Activated CD8-positive, alpha-beta T cell treated with anti-CD3 and anti-CD28 coated beads for 36 hours (primary cell): ENCODE results near the gene CDC42EP4. TPM values are rescaled to one million over a fixed set of nuclear protein-coding genes. Genes with fewer than 3 reads are reported as not detected.

Experiments used
- ATAC-seq: fragments of 200-7000 bp; cut with Tn5 transposase; one replicate; pipeline ENCODE4 v1.10.0; 2021; ENCODE audit warnings: mild to moderate bottlenecking, moderate library complexity
- CTCF ChIA-PET: fragments of 350-600 bp; sonication (Branson Sonifier 250); formaldehyde crosslinking; loops from one replicate; lab custom pipeline; 2021; ENCODE audit warnings: antibody characterized with exemption; lab: Charles Lee
- POLR2A ChIA-PET: fragments of 350-600 bp; sonication (Branson Sonifier 250); formaldehyde crosslinking; loops from one replicate; lab custom pipeline; 2021; ENCODE audit warnings: antibody characterized with exemption; lab: Charles Lee
- DNase-seq: peaks from one replicate; pipeline ENCODE4 v3.0.0-alpha.2; 2020
- H3K27ac Mint-ChIP-seq: one replicate; pipeline ENCODE4 v1.8.0; 2021; ENCODE audit warnings: mild to moderate bottlenecking, mixed read lengths
- H3K27me3 Mint-ChIP-seq: one replicate; pipeline ENCODE4 v1.8.0; 2021; ENCODE audit warnings: mixed read lengths
- H3K36me3 Mint-ChIP-seq: one replicate; pipeline ENCODE4 v1.8.0; 2021; ENCODE audit warnings: low read depth, mixed read lengths
- H3K4me1 Mint-ChIP-seq: one replicate; pipeline ENCODE4 v1.8.0; 2021; ENCODE audit warnings: low read depth, mixed read lengths
- H3K4me3 Mint-ChIP-seq: one replicate; pipeline ENCODE4 v1.8.0; 2021; ENCODE audit warnings: mild to moderate bottlenecking, moderate library complexity, mixed read lengths
- H3K9me3 Mint-ChIP-seq: one replicate; pipeline ENCODE4 v1.8.0; 2021; ENCODE audit warnings: mixed read lengths
- CTCF ChIP-seq: fragments of 200-600 bp; IDR thresholded peaks from one replicate; pipeline ENCODE4 v1.8.0; 2022; ENCODE audit warnings: antibody characterized with exemption, mild to moderate bottlenecking
- intact Hi-C: fragments of 100-400 bp; cut with micrococcal nuclease; formaldehyde crosslinking; loops from one replicate; pipeline ENCODE4 v1.10.0; 2022
- total RNA-seq, 2 experiments: library from RNA; stranded (reverse); gene quantifications; one replicate each; pipeline ENCODE4 v1.2.3, GENCODE V29; 2021

CDC42EP4 gene
- total RNA-seq, 2 experiments from 2014 or later = 0.72 to 1.1 TPM

GRCh38 chr17:73343168-73343634, 31.4 kb upstream of the CDC42EP4 start:
- Mint-ChIP-seq H3K4me3 (no peak overlapping the region), H3K9me3 (no peaks in the 10 kb centered on the region), H3K4me1 (no peaks in the 10 kb centered on the region), H3K36me3 (no peaks in the 10 kb centered on the region), H3K27me3 (no peaks in the 10 kb centered on the region), H3K27ac (no peak overlapping the region)
- no peak for TF ChIP-seq CTCF
- DNase-seq (no peak), ATAC-seq (no peak)
- intact Hi-C loops = no loop called here
- ChIA-PET POLR2A (no interaction called here), CTCF (interaction anchor here (1.6 to 1.7 kb wide), 2 partner anchors 27 to 31 kb away, joined by 5 to 6 read pairs; partner anchors contain the start of gene CDC42EP4)

GRCh38 chr17:73342541-73343167, 30.9 kb upstream of the CDC42EP4 start:
- H3K4me3 Mint-ChIP-seq = no peak overlapping the region
- DNase-seq = no peak

GRCh38 chr17:73342050-73342522, 30.3 kb upstream of the CDC42EP4 start:
- ChIA-PET CTCF (interaction anchor here (1.6 to 1.7 kb wide), 2 partner anchors 28 to 30 kb away, joined by 5 to 6 read pairs; partner anchors contain the start of gene CDC42EP4), POLR2A (interaction anchor here (1.2 kb wide), 1 partner anchor 28 kb away, joined by 4 read pairs; no protein-coding TSS in a partner anchor)
- DNase-seq (no peak), ATAC-seq (no peak)
- intact Hi-C loops = no loop called here
- no peaks in the 10 kb centered on the region for H3K4me1 Mint-ChIP-seq
- no peaks in the 10 kb centered on the region for H3K27me3 Mint-ChIP-seq
- no peaks in the 10 kb centered on the region for H3K36me3 Mint-ChIP-seq
- no peak overlapping the region for H3K4me3 Mint-ChIP-seq
- no peaks in the 10 kb centered on the region for H3K9me3 Mint-ChIP-seq
- H3K27ac Mint-ChIP-seq = no peak overlapping the region
- TF ChIP-seq CTCF = no peak

More at GRCh38 chr17:73342541-73343167, 30.9 kb upstream of the CDC42EP4 start:
- Mint-ChIP-seq H3K36me3 (no peaks in the 10 kb centered on the region), H3K27me3 (no peaks in the 10 kb centered on the region), H3K9me3 (no peaks in the 10 kb centered on the region), H3K27ac (no peak overlapping the region), H3K4me1 (no peaks in the 10 kb centered on the region)
- intact Hi-C loops = no loop called here
- CTCF ChIA-PET = interaction anchor here (1.6 to 1.7 kb wide), 2 partner anchors 27 to 30 kb away, joined by 5 to 6 read pairs; partner anchors contain the start of gene CDC42EP4
- POLR2A ChIA-PET = no interaction called here
- no peak for ATAC-seq
- TF ChIP-seq CTCF = no peak

- Mint-ChIP-seq H3K4me1 (no peaks in the 10 kb centered on the region), H3K4me3 (no peak overlapping the region), H3K9me3 (no peaks in the 10 kb centered on the region), H3K36me3 (no peaks in the 10 kb centered on the region), H3K27ac (no peak overlapping the region), H3K27me3 (no peaks in the 10 kb centered on the region)
- intact Hi-C loops = no loop called here
- DNase-seq (no peak), ATAC-seq (no peak)
- ChIA-PET CTCF (interaction anchor here (1.5 to 1.7 kb wide), 3 partner anchors 28 to 31 kb away, joined by 4 to 6 read pairs (median 5); partner anchors contain the start of gene CDC42EP4), POLR2A (interaction anchor here (1.2 kb wide), 1 partner anchor 28 kb away, joined by 4 read pairs; no protein-coding TSS in a partner anchor)
- TF ChIP-seq CTCF = no peak
Observed at GRCh38 chr17:73341350-73342049, 29.7 kb upstream of the CDC42EP4 start.
